RPMI8226 (cell line): ENCODE results near the gene TRMT1L.
A peak's percentile ranks its signal among the peaks of the same experiment; 100 is the strongest.

ENCODE experiments used
- DNase-seq: peaks from one replicate; pipeline ENCODE4 v3.0.0-alpha.2; 2015

TRMT1L gene

GRCh38 chr1:185112356-185112755 is 44.4 kb downstream of the TRMT1L start:
- DNase-seq: no peak

- DNase-seq: no peak
Measured at GRCh38 chr1:185111873-185112272, 44.9 kb downstream of the TRMT1L start.

- no peak for DNase-seq
Measured at GRCh38 chr1:185110145-185110544, 46.6 kb downstream of the TRMT1L start.

GRCh38 chr1:185108321-185108720 is 48.4 kb downstream of the TRMT1L start:
- no peak for DNase-seq

- no peak for DNase-seq
Measured at GRCh38 chr1:185105121-185105520, 51.6 kb downstream of the TRMT1L start.

GRCh38 chr1:185104083-185104482 is 52.7 kb downstream of the TRMT1L start:
- DNase-seq: peak; percentile 22

- DNase-seq: no peak
Measured at GRCh38 chr1:185096531-185096930, 60.2 kb downstream of the TRMT1L start.

GRCh38 chr1:185094761-185095160 is 62.0 kb downstream of the TRMT1L start:
- no peak for DNase-seq

GRCh38 chr1:185091480-185091879 is 65.3 kb downstream of the TRMT1L start:
- no peak for DNase-seq

GRCh38 chr1:185087746-185088145 is 69.0 kb downstream of the TRMT1L start:
- DNase-seq: no peak

- no peak for DNase-seq
Measured at GRCh38 chr1:185087101-185087500, 69.7 kb downstream of the TRMT1L start.

GRCh38 chr1:185083818-185084217 is 72.9 kb downstream of the TRMT1L start:
- no peak for DNase-seq

GRCh38 chr1:185080422-185080821 is 76.3 kb downstream of the TRMT1L start:
- no peak for DNase-seq

GRCh38 chr1:185077374-185077773 is 79.4 kb downstream of the TRMT1L start:
- DNase-seq: no peak

GRCh38 chr1:185075476-185075875 is 81.3 kb downstream of the TRMT1L start:
- DNase-seq: no peak

GRCh38 chr1:185074307-185074706 is 82.4 kb downstream of the TRMT1L start:
- no peak for DNase-seq

GRCh38 chr1:185073725-185074124 is 83.0 kb downstream of the TRMT1L start:
- no peak for DNase-seq

- DNase-seq: no peak
Measured at GRCh38 chr1:185070051-185070450, 86.7 kb downstream of the TRMT1L start.

- DNase-seq: no peak
Measured at GRCh38 chr1:185069202-185069772, 87.5 kb downstream of the TRMT1L start.

GRCh38 chr1:185068341-185068740 is 88.4 kb downstream of the TRMT1L start:
- no peak for DNase-seq
